Caco-2 (cell line): ENCODE measurements around the gene BDH1. TPM values are rescaled to one million over a fixed set of nuclear protein-coding genes. Genes with fewer than 3 reads are reported as not detected.
"Not testable (repeated sequence)": the region's sequence is repeated elsewhere in the genome, so short reads cannot be mapped to it uniquely, and the experiment has no call there.

Experiments used
- BruUV-seq: library from RNA; stranded (reverse); fragments of 400-500 nt; replicated peaks from 2 replicates; lab custom pipeline; 2021; lab: Mats Ljungman, UMichigan
- CTCF ChIA-PET: fragments of 300-600 bp; sonication (Branson Sonifier 250); formaldehyde crosslinking; loops from one replicate; lab custom pipeline; 2022; ENCODE audit warnings: antibody characterized with exemption; lab: Charles Lee
- POLR2A ChIA-PET: fragments of 300-600 bp; sonication (Branson Sonifier 250); formaldehyde crosslinking; loops from one replicate; lab custom pipeline; 2022; ENCODE audit warnings: antibody characterized with exemption; lab: Charles Lee
- DNase-seq, 2 experiments: peaks; one replicate each; pipeline versions ENCODE4 v3.0.0 to v3.0.0-alpha.2; 2020 to 2022
- H3K27me3 ChIP-seq: replicated peaks from 2 replicates; pipeline ENCODE4 v1.6.0; 2011; ENCODE audit warnings: low read length; ENCODE audit not compliant: control insufficient read depth, insufficient read depth
- H3K36me3 ChIP-seq: 2 replicates; pipeline ENCODE4 v1.5.1; 2011; ENCODE audit warnings: low read length; ENCODE audit not compliant: control insufficient read depth, insufficient read depth
- H3K4me1 ChIP-seq: fragments of 250-450 bp; sonication (Bioruptor Pico); 2 replicates; pipeline ENCODE4 v1.5.1; 2020; ENCODE audit warnings: mild to moderate bottlenecking
- H3K4me3 ChIP-seq: 2 replicates; pipeline ENCODE4 v1.5.1; 2011; ENCODE audit warnings: low read depth, mild to moderate bottlenecking, control low read depth, low read length
- H3K9me3 ChIP-seq: fragments of 250-450 bp; sonication (Bioruptor Pico); 2 replicates; pipeline ENCODE4 v1.5.1; 2020; ENCODE audit warnings: mild to moderate bottlenecking, moderate library complexity
- H3K27ac Mint-ChIP-seq: one replicate; pipeline ENCODE4 v1.8.0; 2022; ENCODE audit warnings: mixed read lengths; ENCODE audit not compliant: unreplicated experiment
- H3K27me3 Mint-ChIP-seq: one replicate; pipeline ENCODE4 v1.8.0; 2022; ENCODE audit warnings: mixed read lengths; ENCODE audit not compliant: insufficient read depth, unreplicated experiment
- H3K36me3 Mint-ChIP-seq: one replicate; pipeline ENCODE4 v1.8.0; 2022; ENCODE audit warnings: mild to moderate bottlenecking, mixed read lengths; ENCODE audit not compliant: insufficient read depth, unreplicated experiment
- H3K4me1 Mint-ChIP-seq: one replicate; pipeline ENCODE4 v1.8.0; 2022; ENCODE audit warnings: low read depth, mixed read lengths; ENCODE audit not compliant: unreplicated experiment
- H3K4me3 Mint-ChIP-seq: one replicate; pipeline ENCODE4 v1.8.0; 2022; ENCODE audit warnings: mild to moderate bottlenecking, moderate library complexity, mixed read lengths; ENCODE audit not compliant: unreplicated experiment
- H3K9me3 Mint-ChIP-seq: one replicate; pipeline ENCODE4 v1.8.0; 2022; ENCODE audit warnings: mixed read lengths; ENCODE audit not compliant: unreplicated experiment
- intact Hi-C: fragments of 100-400 bp; cut with micrococcal nuclease; formaldehyde crosslinking; loops from one replicate; pipeline ENCODE4 v1.10.0; 2022; ENCODE audit not compliant: unreplicated experiment
- total RNA-seq: library from RNA; stranded (reverse); gene quantifications from 2 replicates; pipeline ENCODE4 v1.2.3, GENCODE V29; 2022
- TF ChIP-seq, protein P1 (sequence below), 2 experiments: fragments of 200-600 bp in 1 of 2; IDR thresholded peaks; 1 replicate in 1 of 2; 2 replicates in 1 of 2; pipeline versions ENCODE4 v1.5.1 to v1.8.0; 2011 to 2022; ENCODE audit warnings: antibody characterized with exemption in 1 of 2, control low read depth in 1 of 2, inconsistent platforms in 1 of 2, low read depth in 1 of 2, low read length in 1 of 2, mild to moderate bottlenecking in 1 of 2, moderate library complexity in 1 of 2; ENCODE audit not compliant: insufficient read depth in 1 of 2, severe bottlenecking in 1 of 2, unreplicated experiment in 1 of 2

Gene BDH1
- total RNA-seq, 1 experiment from 2014 or later = 41.8 TPM

DNA sequence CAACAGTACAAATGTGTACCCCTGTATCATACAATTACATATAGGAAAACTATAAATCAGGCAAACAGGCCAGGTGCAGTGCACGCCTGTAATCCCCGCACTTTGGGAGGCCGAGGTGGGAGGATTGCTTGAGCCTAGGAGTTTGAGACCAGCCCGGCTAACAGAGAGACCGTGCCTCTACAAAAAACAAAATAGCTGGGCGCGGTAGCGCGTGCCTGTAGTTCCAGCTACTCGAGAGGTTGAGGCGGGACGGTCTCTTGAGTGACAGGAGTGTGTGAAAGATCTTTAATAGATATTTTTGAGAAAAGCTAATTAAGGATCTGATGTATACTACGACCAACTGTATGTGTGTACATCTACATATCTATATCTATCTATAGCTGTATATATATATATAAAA is 33.8 kb upstream of the BDH1 start:
- BruUV-seq = no TSS peak
- TF ChIP-seq, protein P1, sequence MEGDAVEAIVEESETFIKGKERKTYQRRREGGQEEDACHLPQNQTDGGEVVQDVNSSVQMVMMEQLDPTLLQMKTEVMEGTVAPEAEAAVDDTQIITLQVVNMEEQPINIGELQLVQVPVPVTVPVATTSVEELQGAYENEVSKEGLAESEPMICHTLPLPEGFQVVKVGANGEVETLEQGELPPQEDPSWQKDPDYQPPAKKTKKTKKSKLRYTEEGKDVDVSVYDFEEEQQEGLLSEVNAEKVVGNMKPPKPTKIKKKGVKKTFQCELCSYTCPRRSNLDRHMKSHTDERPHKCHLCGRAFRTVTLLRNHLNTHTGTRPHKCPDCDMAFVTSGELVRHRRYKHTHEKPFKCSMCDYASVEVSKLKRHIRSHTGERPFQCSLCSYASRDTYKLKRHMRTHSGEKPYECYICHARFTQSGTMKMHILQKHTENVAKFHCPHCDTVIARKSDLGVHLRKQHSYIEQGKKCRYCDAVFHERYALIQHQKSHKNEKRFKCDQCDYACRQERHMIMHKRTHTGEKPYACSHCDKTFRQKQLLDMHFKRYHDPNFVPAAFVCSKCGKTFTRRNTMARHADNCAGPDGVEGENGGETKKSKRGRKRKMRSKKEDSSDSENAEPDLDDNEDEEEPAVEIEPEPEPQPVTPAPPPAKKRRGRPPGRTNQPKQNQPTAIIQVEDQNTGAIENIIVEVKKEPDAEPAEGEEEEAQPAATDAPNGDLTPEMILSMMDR (IDR thresholded peaks at IDR 0.05; ENCODE audit: insufficient read depth in 1 of 2, low read depth in 1 of 2, low read length in 1 of 2, severe bottlenecking in 1 of 2, unreplicated experiment in 1 of 2) = no peak
- CTCF ChIA-PET = interaction anchor here (1.4 kb wide), 1 partner anchor 9 kb away, joined by 9 read pairs; no protein-coding TSS in a partner anchor

DNA sequence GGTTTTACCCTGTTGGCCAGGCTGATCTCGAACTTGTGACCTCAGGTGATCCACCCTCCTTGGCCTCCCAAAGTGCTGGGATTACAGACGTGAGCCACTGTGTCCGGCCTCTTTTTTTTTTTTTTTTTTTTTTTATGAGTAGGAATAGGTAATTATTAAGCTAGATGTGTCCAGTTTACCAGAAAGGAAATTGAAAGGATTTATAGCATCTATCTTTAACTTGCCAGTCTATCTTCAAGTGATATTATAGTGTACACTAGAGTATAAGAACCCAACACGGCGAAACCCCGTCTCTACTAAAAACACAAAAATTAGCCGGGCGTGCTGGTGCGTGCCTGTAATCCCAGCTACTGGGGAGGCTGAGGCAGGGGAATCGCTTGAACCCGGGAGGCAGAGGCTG is 31.0 kb upstream of the BDH1 start:
- POLR2A ChIA-PET, H3K27ac Mint-ChIP-seq, H3K9me3 ChIP-seq, intact Hi-C loops, H3K36me3 ChIP-seq, DNase-seq, H3K36me3 Mint-ChIP-seq, BruUV-seq, H3K4me3 Mint-ChIP-seq, H3K9me3 Mint-ChIP-seq, H3K27me3 ChIP-seq, H3K27me3 Mint-ChIP-seq, H3K4me3 ChIP-seq: not testable (repeated sequence)
- CTCF ChIA-PET = interaction anchor here (1.7 kb wide), 1 partner anchor 12 kb away, joined by 4 read pairs; no protein-coding TSS in a partner anchor
- H3K4me1 Mint-ChIP-seq = peaks cover 11% of the 10 kb centered on the region
- peaks cover 29% of the 10 kb centered on the region for H3K4me1 ChIP-seq

More for the DNA sequence above, 33.8 kb upstream of the BDH1 start:
- no peaks in the 10 kb centered on the region for H3K27me3 ChIP-seq
- Mint-ChIP-seq H3K9me3 (no peaks in the 10 kb centered on the region), H3K27me3 (no peaks in the 10 kb centered on the region), H3K27ac (peak overlapping the region; percentile 48), H3K36me3 (no peaks in the 10 kb centered on the region), H3K4me3 (no peak overlapping the region), H3K4me1 (peaks cover 22% of the 10 kb centered on the region)
- POLR2A ChIA-PET = no interaction called here
- H3K9me3 ChIP-seq = no peaks in the 10 kb centered on the region
- intact Hi-C loops = no loop called here
- no peaks in the 10 kb centered on the region for H3K36me3 ChIP-seq
- no peak for DNase-seq
- no peak overlapping the region for H3K4me3 ChIP-seq
- H3K4me1 ChIP-seq = peaks cover 45% of the 10 kb centered on the region

DNA sequence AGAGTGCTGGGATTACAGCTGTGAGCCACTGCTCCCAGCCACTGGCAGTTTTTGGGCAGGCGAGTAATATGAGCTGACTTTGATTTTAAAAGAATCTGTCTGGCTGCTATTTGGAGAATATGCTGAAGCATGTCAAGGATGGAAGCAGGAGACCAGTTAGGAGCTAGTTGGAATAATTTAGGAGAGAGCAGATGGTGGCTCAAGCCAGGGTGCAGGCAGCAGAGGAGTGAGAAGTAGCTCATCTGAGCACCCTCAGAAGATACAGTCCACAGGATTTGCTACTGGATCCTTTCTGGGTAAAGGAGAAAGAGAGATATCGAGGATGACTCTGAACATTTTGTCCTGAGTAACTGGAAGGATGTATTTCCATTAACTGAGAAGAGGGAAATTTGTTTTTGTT is 30.4 kb upstream of the BDH1 start:
- Histone ChIP-seq H3K4me3 (no peak overlapping the region), H3K36me3 (no peaks in the 10 kb centered on the region), H3K9me3 (no peaks in the 10 kb centered on the region), H3K4me1 (peaks cover 23% of the 10 kb centered on the region), H3K27me3 (no peaks in the 10 kb centered on the region)
- DNase-seq = no peak
- intact Hi-C loops = no loop called here
- Mint-ChIP-seq H3K9me3 (no peaks in the 10 kb centered on the region), H3K36me3 (no peaks in the 10 kb centered on the region), H3K27ac (no peak overlapping the region), H3K27me3 (no peaks in the 10 kb centered on the region), H3K4me1 (peaks cover 7% of the 10 kb centered on the region), H3K4me3 (no peak overlapping the region)
- BruUV-seq = no TSS peak
- TF ChIP-seq, protein P1 (IDR thresholded peaks at IDR 0.05; ENCODE audit: insufficient read depth in 1 of 2, low read depth in 1 of 2, low read length in 1 of 2, severe bottlenecking in 1 of 2, unreplicated experiment in 1 of 2) = no peak
- ChIA-PET POLR2A (interaction anchor here (0.6 kb wide), 1 partner anchor 583 kb away, joined by 5 read pairs; no protein-coding TSS in a partner anchor), CTCF (interaction anchor here (1.7 kb wide), 1 partner anchor 13 kb away, joined by 4 read pairs; no protein-coding TSS in a partner anchor)
